GM18907 (cell line): ENCODE results near the gene GDPD3.

Experiments
- ATAC-seq: cut with Tn5 transposase; IDR thresholded peaks from one replicate; pipeline ENCODE4 v1.9.1; 2021; ENCODE audit warnings: mild to moderate bottlenecking, moderate library complexity; ENCODE audit not compliant: unreplicated experiment

GDPD3 gene

GRCh38 chr16:30082545-30083090, 30.7 kb downstream of the GDPD3 start:
- no peak for ATAC-seq

- ATAC-seq = no peak
Measured at GRCh38 chr16:30079480-30079879, 33.9 kb downstream of the GDPD3 start.

GRCh38 chr16:30078744-30079143, 34.6 kb downstream of the GDPD3 start:
- no peak for ATAC-seq

GRCh38 chr16:30077656-30078055, 35.7 kb downstream of the GDPD3 start:
- no peak for ATAC-seq

GRCh38 chr16:30076276-30076791, 37.0 kb downstream of the GDPD3 start:
- ATAC-seq = peak; percentile 32

GRCh38 chr16:30075503-30076275, 37.6 kb downstream of the GDPD3 start, which contains the start of gene PPP4C:
Gene PPP4C (plus strand): TSS chr16:30075994. CDS start chr16:30076378, 384 bp downstream.
- peak; percentile 76 for ATAC-seq

GRCh38 chr16:30070490-30070889, 42.8 kb downstream of the GDPD3 start:
- no peak for ATAC-seq

GRCh38 chr16:30069611-30070462, 43.5 kb downstream of the GDPD3 start:
- no peak for ATAC-seq

- no peak for ATAC-seq
Measured at GRCh38 chr16:30068750-30069610, 44.4 kb downstream of the GDPD3 start.

- no peak for ATAC-seq
Measured at GRCh38 chr16:30068333-30068732, 45.0 kb downstream of the GDPD3 start.

- no peak for ATAC-seq
Measured at GRCh38 chr16:30067584-30067916, 45.8 kb downstream of the GDPD3 start.

GRCh38 chr16:30066761-30067583, 46.4 kb downstream of the GDPD3 start:
- no peak for ATAC-seq

- ATAC-seq = peak; percentile 2
Measured at GRCh38 chr16:30065943-30066760, 47.2 kb downstream of the GDPD3 start.

GRCh38 chr16:30065102-30065942, 48.0 kb downstream of the GDPD3 start, which contains the start of gene ALDOA:
Gene ALDOA (plus strand): TSS chr16:30065760. CDS start chr16:30066898, 1,138 bp downstream.
- peak; percentile 77 for ATAC-seq

GRCh38 chr16:30064729-30065101, 48.6 kb downstream of the GDPD3 start:
- ATAC-seq = peak; percentile 2

- ATAC-seq = peak; percentile 35
Measured at GRCh38 chr16:30063893-30064728, 49.2 kb downstream of the GDPD3 start.
